ENCODE results near the gene RORC.
A peak's percentile ranks its signal among the peaks of the same experiment; 100 is the strongest.
"Not testable (repeated sequence)": the region's sequence is repeated elsewhere in the genome, so short reads cannot be mapped to it uniquely, and the experiment has no call there.

RORC gene

DNA sequence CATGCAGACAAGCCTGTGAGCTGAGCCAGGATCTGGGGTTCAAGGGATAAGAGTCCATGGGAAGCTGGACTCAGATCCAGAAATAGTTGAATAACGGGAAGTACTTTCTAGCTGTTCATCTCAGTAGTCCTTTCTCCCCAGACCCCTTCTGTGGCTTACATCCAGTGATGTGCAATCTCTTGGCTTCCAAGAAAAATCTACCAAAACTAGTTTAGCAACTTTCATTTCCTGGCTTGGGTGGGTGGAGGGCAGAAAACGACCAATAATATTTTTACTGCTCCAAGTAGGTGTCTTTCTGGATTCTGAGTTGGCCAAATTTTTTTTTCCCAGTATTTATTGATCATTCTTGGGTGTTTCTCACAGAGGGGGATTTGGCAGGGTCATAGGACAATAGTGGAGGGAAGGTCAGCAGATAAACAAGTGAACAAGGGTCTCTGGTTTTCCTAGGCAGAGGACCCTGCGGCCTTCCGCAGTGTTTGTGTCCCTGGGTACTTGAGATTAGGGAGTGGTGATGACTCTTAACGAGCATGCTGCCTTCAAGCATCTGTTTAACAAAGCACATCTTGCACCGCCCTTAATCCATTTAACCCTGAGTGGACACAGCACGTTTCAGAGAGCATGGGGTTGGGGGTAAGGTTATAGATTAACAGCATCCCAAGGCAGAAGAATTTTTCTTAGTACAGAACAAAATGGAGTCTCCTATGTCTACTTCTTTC is 63.1 kb downstream of the RORC start:
- DNase-seq: not testable (repeated sequence)

DNA sequence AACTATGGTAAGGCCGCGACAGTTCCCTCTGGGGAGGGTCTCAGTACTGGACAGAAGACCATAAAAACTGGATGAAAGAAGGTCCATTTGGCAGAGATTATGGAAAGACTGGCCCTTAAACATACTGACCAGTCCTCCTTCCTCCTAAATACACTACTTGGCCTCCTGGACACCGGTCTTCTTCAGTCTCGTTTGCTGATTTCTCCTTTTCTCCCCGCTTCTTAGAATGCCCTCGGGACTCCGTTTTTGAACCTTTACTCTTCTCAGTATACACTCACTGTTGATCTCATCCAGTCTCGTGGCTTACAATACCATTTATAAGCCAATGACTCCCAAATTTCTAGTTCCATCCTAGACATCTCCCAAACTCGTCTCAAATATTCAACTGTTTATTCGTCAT is 67.6 kb downstream of the RORC start:
- DNase-seq: no peak

DNA sequence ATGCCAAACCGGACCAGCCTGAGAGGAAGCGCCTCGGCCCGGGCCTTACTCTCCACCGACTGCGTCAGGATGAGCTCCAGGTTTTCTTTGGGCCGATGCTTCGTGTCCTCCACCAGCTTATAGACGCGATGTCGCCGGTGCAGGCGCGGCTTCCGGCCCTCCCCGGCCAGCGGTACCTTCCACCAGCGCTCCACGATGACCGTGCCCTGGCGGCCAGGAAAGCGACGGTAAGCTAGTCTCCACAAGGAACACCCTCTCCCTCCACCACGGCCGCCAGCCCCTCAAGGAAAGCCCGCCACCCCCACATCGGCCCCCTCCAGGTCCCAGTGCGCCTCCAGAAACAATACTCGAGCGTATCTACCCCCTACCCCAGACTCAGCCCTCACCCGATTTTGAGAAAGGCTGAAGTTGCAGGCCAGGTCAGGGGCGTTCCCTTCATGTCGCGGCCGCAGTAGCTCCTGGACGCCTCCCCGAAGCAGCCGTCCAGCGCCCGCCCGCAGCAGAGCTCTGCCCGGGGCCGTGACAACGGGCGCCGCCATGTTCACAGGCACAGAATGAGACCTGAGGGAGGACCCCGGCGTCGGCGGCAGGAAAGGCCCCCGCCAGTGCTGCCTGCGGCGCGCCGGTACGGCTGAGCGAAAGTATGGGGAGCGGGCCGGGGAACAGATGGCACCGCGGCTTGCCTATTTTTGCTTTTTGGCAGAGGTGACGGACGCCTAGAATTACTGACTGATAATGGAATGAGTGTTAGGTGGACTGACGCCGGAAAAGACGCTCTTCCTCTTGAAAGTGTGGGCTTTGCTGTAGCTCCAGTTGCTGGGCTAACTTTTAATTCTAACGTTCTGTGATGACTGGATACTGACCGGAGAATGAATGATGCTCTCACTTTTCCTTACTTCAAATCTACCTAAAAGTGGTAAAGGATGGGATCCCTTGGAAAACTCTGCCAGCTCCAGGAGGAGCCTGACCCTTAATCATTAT is 68.4 kb downstream of the RORC start, which contains the start of gene MRPL9:
Gene MRPL9 (minus strand): TSS at position 556 of the 981 bp plus-strand sequence. CDS start 17 bp downstream, at position 539.
- DNase-seq: peak; percentile 88

DNA sequence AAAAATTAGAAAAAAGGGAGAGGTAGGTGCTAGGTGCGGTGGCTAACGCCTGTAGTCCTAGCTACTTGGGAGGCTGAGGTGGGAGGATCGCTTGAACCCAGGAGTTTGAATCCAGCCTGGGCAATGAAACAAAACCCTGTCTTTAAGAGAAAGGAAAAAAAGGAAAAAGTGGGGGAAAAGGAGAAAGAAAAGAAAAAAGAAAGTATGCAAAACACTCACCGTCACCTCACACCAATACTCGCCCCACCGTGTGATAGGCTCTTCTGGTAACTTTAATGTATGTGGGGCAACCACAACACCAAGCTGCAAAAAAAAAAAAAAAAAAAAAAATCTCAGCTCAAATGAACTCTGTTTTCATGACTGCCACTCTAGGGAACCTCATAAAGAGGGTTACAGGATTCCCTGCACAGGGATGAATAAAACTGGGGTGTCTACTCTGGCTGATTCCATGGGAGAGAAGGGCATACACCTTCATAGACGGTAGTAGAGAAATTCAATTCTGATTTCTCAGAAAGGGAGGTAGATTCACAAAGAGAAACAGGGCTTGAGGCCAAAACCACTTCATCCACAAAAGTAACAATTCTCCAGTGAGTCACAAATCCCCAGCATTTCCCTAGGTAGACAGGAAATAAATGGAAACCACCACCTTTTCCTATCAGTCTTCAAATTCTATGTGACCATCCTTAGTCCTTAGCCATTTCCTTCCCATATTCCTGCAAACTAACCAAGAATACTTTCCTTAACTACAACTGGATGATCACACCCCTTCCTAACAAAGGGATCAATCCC is 70.8 kb downstream of the RORC start:
- DNase-seq: no peak

DNA sequence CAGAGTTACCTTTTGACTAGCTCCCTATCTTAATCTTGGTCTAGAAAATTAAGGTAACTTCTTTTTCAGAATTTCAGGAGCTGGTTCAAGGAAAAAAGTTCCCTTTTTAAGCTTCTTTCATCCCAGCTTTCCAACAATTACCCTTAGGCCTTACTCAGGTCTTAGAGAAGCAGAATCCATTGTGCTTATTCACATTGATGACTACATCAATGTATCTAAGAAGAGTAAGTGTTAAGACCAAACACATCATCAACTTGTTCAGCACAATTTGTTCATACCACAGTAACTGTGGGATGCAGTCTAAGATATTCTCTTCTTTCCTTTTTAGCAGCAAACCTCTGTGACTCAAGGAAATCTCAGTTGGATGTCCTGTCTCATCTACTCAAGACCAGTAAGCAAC is 72.4 kb downstream of the RORC start:
- no peak for DNase-seq

DNA sequence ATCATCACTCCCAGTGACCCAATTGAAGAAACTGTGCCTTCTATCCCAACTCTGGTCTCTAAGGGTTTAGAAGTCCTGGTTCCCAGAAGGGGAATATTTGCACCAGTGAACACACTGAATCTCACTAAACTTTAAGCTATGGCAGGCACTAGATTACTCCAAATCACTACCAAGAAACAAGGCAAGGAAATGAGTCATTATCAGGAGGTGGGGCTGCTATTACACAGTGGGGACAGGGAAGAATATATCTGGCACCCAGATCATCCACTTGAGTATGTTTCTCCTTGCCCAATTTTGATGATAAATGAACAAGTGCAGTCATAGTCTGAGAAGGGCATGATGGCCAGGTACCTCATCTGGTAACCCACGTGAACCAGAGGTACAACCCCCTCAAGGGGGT is 75.3 kb downstream of the RORC start:
- DNase-seq: no peak

All from activated T-cell treated with anti-CD3 and anti-CD28 coated beads, Interleukin-2, amount 50 U/mL, for 1 hour (primary cell).